Liver (tissue), 9 donors: Measurements from ENCODE around the gene LPA. TPM values are rescaled to one million over a fixed set of nuclear protein-coding genes. Genes with fewer than 3 reads are reported as not detected.

Source experiments
- DNase-seq: peaks from one replicate; pipeline ENCODE4 v3.0.0-alpha.2; 2017; ENCODE audit warnings: low spot score
- H3K27ac ChIP-seq, 2 donors: one replicate each; pipeline ENCODE4 v1.7.0; 2013; ENCODE audit warnings: inconsistent platforms in 2 of 2, low read length in 2 of 2, control low read depth in 1 of 2, low read depth in 1 of 2, mild to moderate bottlenecking in 1 of 2
- H3K27me3 ChIP-seq, 4 donors: one replicate each; pipeline versions ENCODE4 v1.6.1 to v1.7.0; 2013; ENCODE audit warnings: low read length in 3 of 4, inconsistent platforms in 1 of 4, mild to moderate bottlenecking in 1 of 4, moderate library complexity in 1 of 4; ENCODE audit not compliant: control insufficient read depth in 4 of 4, insufficient read depth in 4 of 4
- H3K36me3 ChIP-seq, 4 donors: one replicate each; pipeline versions ENCODE4 v1.6.1 to v1.7.0; 2013; ENCODE audit warnings: low read length in 3 of 4, mild to moderate bottlenecking in 3 of 4, low read depth in 1 of 4, moderate library complexity in 1 of 4; ENCODE audit not compliant: control insufficient read depth in 4 of 4, insufficient read depth in 3 of 4
- H3K4me1 ChIP-seq, 4 donors: one replicate each; pipeline versions ENCODE4 v1.6.1 to v1.7.0; 2013; ENCODE audit warnings: low read length in 3 of 4, mild to moderate bottlenecking in 3 of 4, moderate library complexity in 1 of 4; ENCODE audit not compliant: control insufficient read depth in 4 of 4, insufficient read depth in 4 of 4
- H3K4me3 ChIP-seq, 3 donors: one replicate each; pipeline versions ENCODE4 v1.6.1 to v1.7.0; 2013; ENCODE audit warnings: low read length in 3 of 3, control low read depth in 1 of 3, low read depth in 1 of 3, mild to moderate bottlenecking in 1 of 3
- H3K9ac ChIP-seq, 2 donors: one replicate each; pipeline ENCODE4 v1.7.0; 2013; ENCODE audit warnings: low read length in 2 of 2, mild to moderate bottlenecking in 2 of 2, moderate library complexity in 2 of 2, control low read depth in 1 of 2, low read depth in 1 of 2
- H3K9me3 ChIP-seq, 4 donors: one replicate each; pipeline versions ENCODE4 v1.6.1 to v1.7.0; 2013; ENCODE audit warnings: low read length in 3 of 4; ENCODE audit not compliant: control insufficient read depth in 4 of 4
- ATF3 ChIP-seq: IDR thresholded peaks from 2 replicates; pipeline ENCODE4 v1.6.1; 2016; ENCODE audit warnings: antibody characterized with exemption
- FOXA1 ChIP-seq: IDR thresholded peaks from 2 replicates; pipeline ENCODE4 v1.6.1; 2016; ENCODE audit warnings: antibody characterized with exemption
- FOXA2 ChIP-seq: IDR thresholded peaks from 2 replicates; pipeline ENCODE4 v1.6.1; 2016; ENCODE audit warnings: antibody characterized with exemption
- GABPA ChIP-seq, 2 donors: IDR thresholded peaks in 1 of 2; conservative IDR thresholded peaks in 1 of 2; 2 replicates each; pipeline ENCODE4 v1.6.1; 2016; ENCODE audit warnings: antibody characterized with exemption in 2 of 2, mild to moderate bottlenecking in 1 of 2, moderate library complexity in 1 of 2
- HNF4A ChIP-seq, 2 donors: conservative IDR thresholded peaks; 2 replicates each; pipeline ENCODE4 v1.6.1; 2016; ENCODE audit warnings: antibody characterized with exemption in 2 of 2, mild to moderate bottlenecking in 2 of 2
- HNF4G ChIP-seq: IDR thresholded peaks from 2 replicates; pipeline ENCODE4 v1.6.1; 2016; ENCODE audit warnings: antibody characterized with exemption
- JUND ChIP-seq, 2 donors: IDR thresholded peaks; 2 replicates each; pipeline ENCODE4 v1.6.1; 2016; ENCODE audit warnings: antibody characterized with exemption in 2 of 2
- MAX ChIP-seq: IDR thresholded peaks from 2 replicates; pipeline ENCODE4 v1.6.1; 2016; ENCODE audit warnings: antibody characterized with exemption
- NR2F2 ChIP-seq: IDR thresholded peaks from 2 replicates; pipeline ENCODE4 v1.6.1; 2016; ENCODE audit warnings: antibody characterized with exemption
- RAD21 ChIP-seq, 2 donors: IDR thresholded peaks; 2 replicates each; pipeline ENCODE4 v1.6.1; 2016; ENCODE audit warnings: antibody characterized with exemption in 2 of 2, mild to moderate bottlenecking in 2 of 2
- RXRA ChIP-seq, 2 donors: IDR thresholded peaks; 2 replicates each; pipeline ENCODE4 v1.6.1; 2017 to 2018; ENCODE audit warnings: antibody characterized with exemption in 2 of 2, mild to moderate bottlenecking in 1 of 2
- SP1 ChIP-seq: IDR thresholded peaks from 2 replicates; pipeline ENCODE4 v1.6.1; 2018; ENCODE audit warnings: antibody characterized with exemption, mild to moderate bottlenecking
- ZBTB33 ChIP-seq: IDR thresholded peaks from 2 replicates; pipeline ENCODE4 v1.6.1; 2016; ENCODE audit warnings: antibody characterized with exemption
- WGBS: extraction: QIAGEN DNeasy Blood & Tissue Kit; methylation state at CpG from one replicate; pipeline ENCODE4 v1.1.7; 2013; 5-methylcytosine and 5-hydroxymethylcytosine counted together
- polyA plus RNA-seq, 2 donors: library from polyadenylated mRNA; stranded (reverse) in 1 of 2; unstranded in 1 of 2; fragments of 200-250 nt in 1 of 2; fragments of >200 nt in 1 of 2; fragmentation: Nextera tagmentation in 1 of 2; extraction: Ambion mirVana in 1 of 2; gene quantifications; one replicate each; pipeline versions ENCODE4 v1.2.1 to v1.2.3, GENCODE V29; 2013 to 2015
- total RNA-seq, 2 donors: library from RNA; depleted of rRNA; stranded (reverse); fragments of >200 nt; gene quantifications; one replicate each; pipeline ENCODE4 v1.2.3, GENCODE V29; 2014
- TF ChIP-seq, protein P1 (sequence below): IDR thresholded peaks from 2 replicates; pipeline ENCODE4 v1.6.1; 2016; ENCODE audit warnings: antibody characterized with exemption, mild to moderate bottlenecking
- TF ChIP-seq, protein P2 (sequence below): fragments of 150-350 bp; IDR thresholded peaks from 2 replicates; pipeline ENCODE4 v1.5.1; 2017; ENCODE audit warnings: improper control_type of control experiment, low read depth, low read length; ENCODE audit not compliant: missing input control
- donor health status: healthy.
- donor health status: healthy.
- donor health status: healthy.
- donor health status: healthy.
- donor health status: healthy.

Gene LPA
- total and polyA plus RNA-seq, 4 donors, result 7.9 to 62.8 (median 23.9) TPM

GRCh38 chr6:160510199-160510598 is 153.9 kb downstream of the LPA start:
- TF ChIP-seq MAX (no peak), RAD21 (IDR thresholded peaks at IDR 0.05) (no peak), JUND (IDR thresholded peaks at IDR 0.05) (no peak), RXRA (IDR thresholded peaks at IDR 0.05) (no peak), ZBTB33 (no peak), HNF4A (conservative IDR thresholded peaks at IDR 0.05) (no peak), HNF4G (no peak), GABPA (IDR thresholded peaks at IDR 0.05 in 1 of 2, conservative IDR thresholded peaks at IDR 0.05 in 1 of 2) (no peak), ATF3 (no peak), FOXA1 (no peak), FOXA2 (no peak), NR2F2 (no peak), SP1 (no peak)
- TF ChIP-seq, protein P1, sequence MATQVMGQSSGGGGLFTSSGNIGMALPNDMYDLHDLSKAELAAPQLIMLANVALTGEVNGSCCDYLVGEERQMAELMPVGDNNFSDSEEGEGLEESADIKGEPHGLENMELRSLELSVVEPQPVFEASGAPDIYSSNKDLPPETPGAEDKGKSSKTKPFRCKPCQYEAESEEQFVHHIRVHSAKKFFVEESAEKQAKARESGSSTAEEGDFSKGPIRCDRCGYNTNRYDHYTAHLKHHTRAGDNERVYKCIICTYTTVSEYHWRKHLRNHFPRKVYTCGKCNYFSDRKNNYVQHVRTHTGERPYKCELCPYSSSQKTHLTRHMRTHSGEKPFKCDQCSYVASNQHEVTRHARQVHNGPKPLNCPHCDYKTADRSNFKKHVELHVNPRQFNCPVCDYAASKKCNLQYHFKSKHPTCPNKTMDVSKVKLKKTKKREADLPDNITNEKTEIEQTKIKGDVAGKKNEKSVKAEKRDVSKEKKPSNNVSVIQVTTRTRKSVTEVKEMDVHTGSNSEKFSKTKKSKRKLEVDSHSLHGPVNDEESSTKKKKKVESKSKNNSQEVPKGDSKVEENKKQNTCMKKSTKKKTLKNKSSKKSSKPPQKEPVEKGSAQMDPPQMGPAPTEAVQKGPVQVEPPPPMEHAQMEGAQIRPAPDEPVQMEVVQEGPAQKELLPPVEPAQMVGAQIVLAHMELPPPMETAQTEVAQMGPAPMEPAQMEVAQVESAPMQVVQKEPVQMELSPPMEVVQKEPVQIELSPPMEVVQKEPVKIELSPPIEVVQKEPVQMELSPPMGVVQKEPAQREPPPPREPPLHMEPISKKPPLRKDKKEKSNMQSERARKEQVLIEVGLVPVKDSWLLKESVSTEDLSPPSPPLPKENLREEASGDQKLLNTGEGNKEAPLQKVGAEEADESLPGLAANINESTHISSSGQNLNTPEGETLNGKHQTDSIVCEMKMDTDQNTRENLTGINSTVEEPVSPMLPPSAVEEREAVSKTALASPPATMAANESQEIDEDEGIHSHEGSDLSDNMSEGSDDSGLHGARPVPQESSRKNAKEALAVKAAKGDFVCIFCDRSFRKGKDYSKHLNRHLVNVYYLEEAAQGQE, result no peak
- TF ChIP-seq, protein P2, sequence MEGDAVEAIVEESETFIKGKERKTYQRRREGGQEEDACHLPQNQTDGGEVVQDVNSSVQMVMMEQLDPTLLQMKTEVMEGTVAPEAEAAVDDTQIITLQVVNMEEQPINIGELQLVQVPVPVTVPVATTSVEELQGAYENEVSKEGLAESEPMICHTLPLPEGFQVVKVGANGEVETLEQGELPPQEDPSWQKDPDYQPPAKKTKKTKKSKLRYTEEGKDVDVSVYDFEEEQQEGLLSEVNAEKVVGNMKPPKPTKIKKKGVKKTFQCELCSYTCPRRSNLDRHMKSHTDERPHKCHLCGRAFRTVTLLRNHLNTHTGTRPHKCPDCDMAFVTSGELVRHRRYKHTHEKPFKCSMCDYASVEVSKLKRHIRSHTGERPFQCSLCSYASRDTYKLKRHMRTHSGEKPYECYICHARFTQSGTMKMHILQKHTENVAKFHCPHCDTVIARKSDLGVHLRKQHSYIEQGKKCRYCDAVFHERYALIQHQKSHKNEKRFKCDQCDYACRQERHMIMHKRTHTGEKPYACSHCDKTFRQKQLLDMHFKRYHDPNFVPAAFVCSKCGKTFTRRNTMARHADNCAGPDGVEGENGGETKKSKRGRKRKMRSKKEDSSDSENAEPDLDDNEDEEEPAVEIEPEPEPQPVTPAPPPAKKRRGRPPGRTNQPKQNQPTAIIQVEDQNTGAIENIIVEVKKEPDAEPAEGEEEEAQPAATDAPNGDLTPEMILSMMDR, result no peak
- 29% methylated on average over 2 of the region's 2 CpGs for WGBS
- Histone ChIP-seq H3K27ac (peak overlapping the region; percentile 73 to 82), H3K36me3 (no peaks in the 10 kb centered on the region), H3K4me1 (peaks cover 12 to 46% (median 41%) of the 10 kb centered on the region in 4 donors), H3K9ac (peak overlapping the region; percentile 56 to 59), H3K27me3 (no peaks in the 10 kb centered on the region), H3K4me3 (peak overlapping the region; percentile 61 to 83 (median 68)), H3K9me3 (no peaks in the 10 kb centered on the region)
- DNase-seq, result no peak

- H3K27ac ChIP-seq, result peak overlapping the region; percentile 73 to 82
Observed at GRCh38 chr6:160509610-160510009, 154.5 kb downstream of the LPA start.

More at GRCh38 chr6:160509610-160510009, 154.5 kb downstream of the LPA start:
- Histone ChIP-seq H3K9me3 (no peaks in the 10 kb centered on the region), H3K27me3 (no peaks in the 10 kb centered on the region), H3K9ac (peak overlapping the region; percentile 56 to 59), H3K4me3 (peak overlapping the region; percentile 61 to 83 (median 68)), H3K4me1 (peaks cover 12 to 46% (median 41%) of the 10 kb centered on the region in 4 donors), H3K36me3 (no peaks in the 10 kb centered on the region)
- DNase-seq, result no peak
- TF ChIP-seq HNF4A (conservative IDR thresholded peaks at IDR 0.05) (peak; percentile 14 to 19), FOXA1 (no peak)
- 32% methylated on average over 2 of the region's 2 CpGs for WGBS
